Activated CD4-positive, alpha-beta T cell treated with anti-CD3 and anti-CD28 coated beads, Interleukin-2, amount 50 U/mL, for 16 hours (primary cell): ENCODE data around the gene CCDC191.

Source experiments
- DNase-seq: peaks from one replicate; pipeline ENCODE4 v3.0.0-alpha.2; 2020

The CCDC191 gene

DNA sequence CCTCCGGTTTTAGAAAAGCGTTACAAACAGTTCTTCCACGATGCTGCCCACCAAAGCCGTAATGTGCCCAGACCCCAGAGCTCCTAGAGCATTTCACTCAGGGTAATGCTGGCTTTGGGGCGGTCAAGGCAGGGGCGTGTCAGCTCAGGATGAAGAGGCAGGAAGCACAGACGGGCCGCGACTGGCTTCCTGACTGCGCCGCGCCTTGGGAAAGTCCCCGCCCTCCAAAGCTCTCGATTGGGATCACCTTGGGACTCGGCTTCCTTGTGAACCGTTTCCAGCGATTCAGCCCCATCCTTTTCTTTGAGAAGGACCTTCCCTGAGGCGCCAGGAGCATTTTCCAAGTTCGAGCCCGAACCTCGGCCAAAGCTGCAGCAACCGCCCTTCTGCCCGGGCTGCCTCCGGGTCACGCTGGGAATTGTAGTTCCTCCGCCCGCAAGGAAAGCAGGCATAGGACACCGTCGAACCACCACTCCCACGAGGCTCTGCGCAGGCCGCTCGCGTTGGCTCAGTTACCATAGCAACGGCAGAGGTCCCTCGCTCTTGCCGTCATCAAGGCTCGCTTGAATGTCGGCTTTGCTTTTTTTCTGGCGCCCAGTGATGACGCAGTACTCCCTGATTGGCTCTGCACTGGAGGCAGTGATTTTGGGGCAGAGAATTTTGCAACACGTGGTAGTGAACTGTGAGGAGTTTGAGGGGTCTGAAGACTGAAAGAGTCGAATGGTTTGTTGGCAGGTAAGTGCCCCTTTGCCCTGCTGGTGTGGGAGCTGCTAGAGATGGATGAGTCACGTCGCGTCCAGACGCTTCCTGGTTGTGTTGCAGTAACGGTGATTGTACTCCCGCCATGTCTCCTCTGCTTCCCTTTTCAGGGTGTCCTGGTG is at the start of gene CCDC191, which contains the start of gene QTRT2:
CCDC191 (minus strand) TSS at position 397 of the 881 bp plus-strand sequence; CDS start at position 337, 60 bp downstream.
QTRT2 (plus strand) TSS at position 608 of the 881 bp plus-strand sequence. CDS start 8,521 bp downstream, outside the sequence.
- peak; percentile 99 for DNase-seq

DNA sequence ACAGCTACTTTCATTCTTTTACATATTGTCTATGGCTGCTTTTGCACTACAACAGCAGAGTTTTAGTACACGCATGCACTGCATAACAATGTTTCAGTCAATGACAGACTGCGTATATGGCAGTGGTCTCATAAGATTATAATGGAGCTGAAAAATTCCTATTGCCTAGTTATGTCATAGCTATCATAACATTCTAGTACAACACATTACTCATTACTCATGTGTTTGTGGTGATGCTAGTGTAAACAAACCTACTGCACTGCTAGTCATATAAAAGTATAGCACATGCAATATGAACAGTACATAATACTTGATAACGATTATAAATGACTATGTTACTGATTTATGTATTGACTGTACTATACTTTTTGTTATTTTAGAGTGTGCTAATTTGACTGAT is 48.1 kb upstream of the CCDC191 start:
- DNase-seq: no peak

GRCh38 chr3:114103858-114104257 is 47.5 kb upstream of the CCDC191 start:
- no peak for DNase-seq

GRCh38 chr3:114103181-114103580 is 46.9 kb upstream of the CCDC191 start:
- DNase-seq: no peak

GRCh38 chr3:114101101-114101500 is 44.8 kb upstream of the CCDC191 start:
- no peak for DNase-seq

DNA sequence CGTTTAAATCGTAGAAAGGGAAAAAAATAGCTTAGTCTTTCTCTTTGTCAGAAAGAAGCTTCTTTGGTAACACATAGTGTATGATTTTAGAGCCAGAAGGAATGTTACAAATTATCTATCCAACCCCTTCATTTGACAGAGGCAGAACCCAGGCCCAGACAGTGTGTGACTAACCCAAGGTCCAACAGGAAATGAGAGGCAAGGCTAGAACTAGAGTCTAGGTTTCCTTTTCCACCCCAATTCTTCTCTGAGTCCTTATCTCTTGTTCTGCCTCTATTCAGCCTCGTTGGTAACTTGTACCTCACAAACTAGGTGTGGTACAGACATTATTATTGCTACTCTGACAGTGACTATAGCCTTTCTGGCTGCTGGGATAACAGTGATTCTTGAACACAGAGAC is 39.5 kb upstream of the CCDC191 start:
- no peak for DNase-seq

- no peak for DNase-seq
Measured at GRCh38 chr3:114093596-114093995, 37.3 kb upstream of the CCDC191 start.

- DNase-seq: no peak
Measured at GRCh38 chr3:114093016-114093380, 36.7 kb upstream of the CCDC191 start.

GRCh38 chr3:114092151-114093015 is 36.1 kb upstream of the CCDC191 start:
- DNase-seq: no peak

DNA sequence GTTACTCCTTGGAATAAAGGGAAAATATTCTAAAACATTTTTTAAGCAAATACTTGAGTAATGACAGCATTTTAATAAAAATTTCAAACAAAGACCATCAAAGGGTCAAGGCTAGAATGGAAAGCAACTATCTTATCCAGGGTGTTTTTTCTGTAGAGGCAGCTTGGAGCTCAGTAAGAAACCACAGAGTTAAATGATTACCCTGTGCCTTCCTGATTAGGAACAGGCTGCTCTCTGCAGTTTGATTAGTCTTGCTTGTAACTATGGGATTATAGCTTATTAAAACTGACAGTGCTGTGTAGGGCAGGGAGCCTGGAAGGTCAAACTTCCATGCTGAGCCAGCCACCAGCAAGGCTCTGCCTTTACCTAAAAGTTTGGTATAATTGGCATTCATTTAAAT is 33.3 kb upstream of the CCDC191 start:
- no peak for DNase-seq

- DNase-seq: no peak
Measured at GRCh38 chr3:114086356-114086755, 30.0 kb upstream of the CCDC191 start.

DNA sequence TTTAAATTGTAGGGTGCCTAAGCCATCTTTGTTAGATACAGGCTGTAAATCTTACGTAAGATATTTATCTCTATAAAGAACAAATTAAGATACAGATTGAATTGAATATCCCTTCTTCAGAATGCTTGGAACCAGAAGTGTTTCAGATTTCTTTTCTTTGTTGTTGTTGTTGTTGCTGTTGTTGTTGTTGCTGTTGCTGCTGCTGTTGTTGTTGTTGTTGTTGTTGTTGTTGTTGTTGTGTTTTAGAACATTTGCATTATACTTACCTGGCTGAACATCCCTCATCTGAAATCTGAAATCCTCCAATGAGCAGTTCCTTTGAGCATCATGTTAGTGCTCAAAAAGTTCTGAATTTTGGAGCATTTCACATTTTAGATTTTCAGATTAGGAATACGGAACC is 26.8 kb upstream of the CCDC191 start:
- no peak for DNase-seq

DNA sequence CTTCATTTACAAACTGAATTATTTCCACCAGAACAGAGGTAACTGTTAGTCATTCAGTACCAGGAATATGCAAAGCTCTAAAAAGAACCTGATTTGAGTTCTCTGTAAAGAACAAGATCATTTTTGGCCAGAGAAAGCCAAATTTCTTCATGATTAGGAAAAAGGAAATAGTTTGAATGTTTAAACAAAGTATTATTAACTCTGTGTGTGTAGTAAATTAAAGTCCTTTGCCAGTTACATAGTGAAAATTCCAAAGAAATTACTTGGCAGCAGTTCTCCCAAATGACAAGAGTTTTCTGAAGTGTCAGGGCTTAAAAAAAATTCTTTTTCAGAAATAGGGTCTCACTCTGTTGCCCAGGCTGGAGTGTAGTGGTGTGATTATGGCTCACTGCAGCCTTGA is 24.7 kb upstream of the CCDC191 start:
- DNase-seq: no peak

- no peak for DNase-seq
Measured at GRCh38 chr3:114080201-114080600, 23.9 kb upstream of the CCDC191 start.

DNA sequence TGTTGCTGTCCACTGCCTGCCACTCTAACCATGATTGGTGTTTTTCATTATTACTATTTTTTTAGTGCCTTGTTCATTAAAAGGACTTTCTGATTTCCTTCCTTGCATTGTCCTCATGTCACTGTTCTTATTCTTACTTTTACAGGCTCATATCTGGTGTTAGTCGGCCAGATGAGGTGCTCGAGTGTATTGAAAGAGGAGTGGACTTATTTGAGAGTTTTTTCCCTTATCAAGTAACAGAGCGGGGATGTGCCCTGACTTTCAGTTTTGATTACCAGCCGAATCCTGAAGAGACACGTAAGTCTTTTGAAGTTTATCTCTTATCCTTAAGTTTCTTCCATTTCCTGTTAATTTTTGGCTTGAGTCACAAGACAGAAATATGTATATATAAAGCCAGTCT is 23.4 kb upstream of the CCDC191 start:
- no peak for DNase-seq

GRCh38 chr3:114078126-114078525 is 21.8 kb upstream of the CCDC191 start:
- no peak for DNase-seq

GRCh38 chr3:114076711-114077110 is 20.4 kb upstream of the CCDC191 start:
- no peak for DNase-seq

DNA sequence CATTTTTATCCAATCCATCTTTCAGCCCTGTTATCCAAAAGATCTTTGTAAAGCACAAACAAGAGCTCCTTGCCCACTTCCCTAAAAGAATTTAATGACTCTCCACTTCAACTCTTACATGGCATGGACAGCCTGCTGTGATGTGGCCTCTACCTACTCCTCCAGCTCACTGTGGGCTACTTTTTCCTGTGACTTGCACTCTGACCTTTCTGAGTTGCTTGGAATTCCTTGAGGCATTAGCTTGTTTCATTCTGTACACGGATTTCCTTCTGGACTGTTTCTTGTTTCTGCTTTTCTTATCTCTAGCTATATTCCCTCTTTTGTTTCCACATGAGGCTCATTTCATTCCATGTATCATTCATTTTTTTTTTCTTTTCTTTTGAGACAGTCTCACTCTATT is 15.5 kb upstream of the CCDC191 start:
- DNase-seq: no peak

DNA sequence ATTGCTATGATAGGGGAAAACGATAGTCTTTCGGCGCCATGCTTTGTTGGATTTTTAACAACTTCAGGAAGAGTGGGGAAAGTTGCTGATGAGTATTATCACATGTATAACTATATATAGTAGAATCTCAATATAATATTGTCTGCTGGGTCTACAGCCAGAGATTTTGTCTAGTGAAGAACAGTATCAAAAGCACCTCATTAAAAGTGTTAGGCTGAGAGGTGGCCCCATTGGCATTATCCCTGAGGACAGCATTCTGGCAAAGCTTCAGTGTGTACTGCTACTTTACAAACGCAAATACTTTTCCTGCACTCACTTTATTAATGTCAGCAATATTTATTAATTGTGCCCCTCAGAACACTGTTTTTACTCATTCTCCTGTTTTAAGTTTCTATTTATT is 12.0 kb upstream of the CCDC191 start:
- DNase-seq: no peak

DNA sequence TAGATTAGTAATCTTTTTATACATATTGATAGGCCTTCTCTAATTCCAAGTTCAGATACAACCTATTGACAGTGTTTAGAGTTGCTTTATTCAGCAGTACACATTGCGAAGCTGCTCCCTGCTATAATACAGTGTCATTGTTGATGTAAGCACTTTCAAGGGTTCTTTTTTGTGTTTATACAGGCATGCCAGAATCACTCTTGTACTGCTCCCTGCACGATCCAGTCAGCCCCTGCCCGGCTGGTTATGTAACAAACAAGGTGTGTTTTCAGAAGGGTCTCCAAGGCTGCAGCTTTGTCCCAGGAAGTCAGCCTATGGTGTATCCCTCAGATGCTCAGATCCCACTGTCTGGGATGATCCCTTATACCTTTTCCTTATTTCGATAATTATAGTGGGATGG is 11.5 kb upstream of the CCDC191 start:
- no peak for DNase-seq

DNA sequence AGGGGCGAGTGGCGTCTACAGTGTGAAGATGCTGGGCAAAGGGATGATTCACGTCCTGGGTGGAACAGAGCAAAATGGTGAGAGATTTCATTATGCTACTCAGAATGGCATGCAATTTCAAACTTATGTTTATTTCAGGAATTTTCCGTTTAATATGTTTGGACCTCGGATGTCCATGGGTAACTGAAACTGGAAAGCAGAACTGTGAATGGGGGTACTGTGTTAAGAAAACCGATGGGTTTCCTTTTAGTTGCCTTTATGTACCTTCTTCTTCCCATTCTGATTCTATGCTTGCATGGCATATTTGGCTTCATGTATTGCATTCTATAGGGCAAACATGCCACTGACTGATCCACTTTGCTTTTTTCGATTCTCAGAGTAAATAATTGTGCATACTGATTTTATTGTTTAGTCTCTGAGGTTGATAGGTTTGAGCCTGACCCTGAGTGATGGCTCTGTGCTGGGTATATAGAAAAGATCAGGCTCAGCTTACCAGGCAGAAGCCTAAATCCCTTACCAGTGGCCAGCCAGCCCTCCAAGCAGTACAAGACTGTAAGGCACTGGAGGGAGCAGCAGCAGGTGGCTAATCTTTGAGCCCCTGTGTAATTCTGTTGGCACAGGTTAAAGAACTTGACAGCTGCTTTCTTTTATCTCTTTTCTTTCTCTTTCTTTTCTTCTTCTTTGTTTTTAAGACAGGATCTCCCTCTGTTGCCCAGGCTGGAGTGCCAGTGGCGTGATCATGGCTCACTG is 4.8 kb upstream of the CCDC191 start:
- no peak for DNase-seq

DNA sequence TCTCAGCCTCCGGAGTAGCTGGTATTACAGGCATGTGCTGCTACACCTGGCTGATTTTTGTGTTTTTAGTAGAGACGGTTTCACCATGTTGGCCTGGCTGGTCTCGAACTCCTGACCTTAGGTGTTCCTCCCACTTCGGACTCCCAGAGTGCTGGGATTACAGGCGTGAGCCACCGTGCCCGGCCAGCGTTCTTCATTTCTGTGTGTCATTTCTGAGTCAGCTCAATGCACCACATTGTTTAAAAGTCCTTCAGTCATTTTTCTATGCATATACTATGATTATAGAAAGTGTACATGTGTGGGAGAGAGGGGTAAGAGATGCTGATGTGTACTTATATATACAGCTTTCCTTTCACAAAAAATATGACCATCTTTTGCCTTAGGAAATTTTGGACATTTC is 2.3 kb upstream of the CCDC191 start:
- no peak for DNase-seq

GRCh38 chr3:114057011-114057347 is 653 bp upstream of the CCDC191 start:
- no peak for DNase-seq
